T-helper 2 cell (primary cell): ENCODE measurements around the gene GRN.
A peak's percentile ranks its signal among the peaks of the same experiment; 100 is the strongest.
"Not testable (repeated sequence)": the region's sequence is repeated elsewhere in the genome, so short reads cannot be mapped to it uniquely, and the experiment has no call there.

Experiments used
- DNase-seq, 5 experiments: peaks; one replicate each; pipeline versions ENCODE4 v3.0.0 to v3.0.0-alpha.2; 2012 to 2022

The GRN gene

GRCh38 chr17:44346064-44346844 lies 1.2 kb downstream of the GRN start:
- no peak for DNase-seq

GRCh38 chr17:44347206-44348055 lies 2.3 kb downstream of the GRN start:
- DNase-seq = not testable (repeated sequence)

GRCh38 chr17:44348234-44348987 lies 3.3 kb downstream of the GRN start:
- no peak for DNase-seq

- no peak for DNase-seq
Measured at GRCh38 chr17:44348988-44349364, 3.9 kb downstream of the GRN start.

GRCh38 chr17:44349553-44350070 lies 4.5 kb downstream of the GRN start:
- no peak for DNase-seq

GRCh38 chr17:44350733-44351226 lies 5.7 kb downstream of the GRN start:
- DNase-seq = peak; percentile 38 to 69 (median 55)

GRCh38 chr17:44351464-44351863 lies 6.4 kb downstream of the GRN start:
- no peak for DNase-seq

GRCh38 chr17:44351961-44352827 lies 7.1 kb downstream of the GRN start:
- DNase-seq = no peak

GRCh38 chr17:44352828-44353671 lies 7.9 kb downstream of the GRN start:
- DNase-seq = no peak

- DNase-seq = peak in 2 of 5 experiments; percentile 15 to 41
Measured at GRCh38 chr17:44353672-44354331, 8.7 kb downstream of the GRN start.

GRCh38 chr17:44354582-44355561 lies 9.8 kb downstream of the GRN start:
- peak; percentile 36 to 50 (median 44) for DNase-seq

GRCh38 chr17:44355642-44356099 lies 10.6 kb downstream of the GRN start:
- no peak for DNase-seq

- DNase-seq = no peak
Measured at GRCh38 chr17:44356241-44356640, 11.1 kb downstream of the GRN start.

- no peak for DNase-seq
Measured at GRCh38 chr17:44358066-44358465, 13.0 kb downstream of the GRN start.

- DNase-seq = no peak
Measured at GRCh38 chr17:44359006-44359405, 13.9 kb downstream of the GRN start.

- no peak for DNase-seq
Measured at GRCh38 chr17:44359458-44360143, 14.5 kb downstream of the GRN start.

- no peak for DNase-seq
Measured at GRCh38 chr17:44360144-44360533, 15.0 kb downstream of the GRN start.

GRCh38 chr17:44360826-44361225 lies 15.7 kb downstream of the GRN start:
- no peak for DNase-seq
